Measurements from ENCODE around the gene RPL37A.

The RPL37A gene

DNA sequence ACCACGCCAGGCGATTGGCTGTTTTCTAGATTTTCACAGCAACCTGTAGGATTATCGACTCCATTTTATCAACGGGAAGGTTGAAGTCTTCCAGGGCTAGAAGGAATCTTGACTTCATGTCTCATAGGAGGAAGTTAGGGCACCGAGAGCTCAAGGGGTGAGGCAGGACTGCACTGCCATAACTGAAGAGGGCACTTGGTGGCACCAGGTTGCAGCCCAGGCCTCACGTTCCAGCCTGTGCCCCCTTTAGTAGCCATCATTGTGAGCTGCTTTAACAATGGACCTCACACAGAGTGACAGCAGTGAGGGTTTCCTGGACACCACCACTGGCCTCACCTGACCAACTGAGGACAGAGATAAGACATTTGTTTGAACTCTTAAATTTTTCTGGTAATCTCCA, 22.9 kb upstream of the RPL37A start:
- CTCF ChIA-PET = interaction anchor here (0.6 kb wide), 1 partner anchor 652 kb away, joined by 3 read pairs; no protein-coding TSS in a partner anchor
- POLR2A ChIA-PET = no interaction called here
- DNase-seq (ENCODE audit: extremely low spot score) = no peak
- TF ChIP-seq SP1 (IDR thresholded peaks at IDR 0.05) (no peak), CTBP1 (IDR thresholded peaks at IDR 0.05; ENCODE audit: borderline replicate concordance) (no peak), FOXK2 (IDR thresholded peaks at IDR 0.05) (no peak), LEF1 (IDR thresholded peaks at IDR 0.05; ENCODE audit: borderline replicate concordance) (no peak), ZNF384 (IDR thresholded peaks at IDR 0.05) (no peak), HDGF (IDR thresholded peaks at IDR 0.05; ENCODE audit: borderline replicate concordance) (no peak), ARNT (IDR thresholded peaks at IDR 0.05) (no peak), NFRKB (IDR thresholded peaks at IDR 0.05) (no peak), TARDBP (IDR thresholded peaks at IDR 0.05) (no peak), BHLHE40 (IDR thresholded peaks at IDR 0.05; ENCODE audit: borderline replicate concordance) (no peak), FOXA1 (IDR thresholded peaks at IDR 0.05) (no peak), L3MBTL2 (conservative IDR thresholded peaks at IDR 0.05) (no peak), PKNOX1 (IDR thresholded peaks at IDR 0.05) (no peak), ELF4 (IDR thresholded peaks at IDR 0.05) (no peak), SUZ12 (IDR thresholded peaks at IDR 0.05) (no peak), FOXM1 (IDR thresholded peaks at IDR 0.05; ENCODE audit: borderline replicate concordance) (no peak)

- TF ChIP-seq FOXM1 (IDR thresholded peaks at IDR 0.05; ENCODE audit: borderline replicate concordance) = no peak
- TF ChIP-seq FOXK2 (IDR thresholded peaks at IDR 0.05) = no peak
- TF ChIP-seq SP1 (IDR thresholded peaks at IDR 0.05) = no peak
- TF ChIP-seq TARDBP (IDR thresholded peaks at IDR 0.05) = no peak
- TF ChIP-seq LEF1 (IDR thresholded peaks at IDR 0.05; ENCODE audit: borderline replicate concordance) = no peak
- TF ChIP-seq L3MBTL2 (conservative IDR thresholded peaks at IDR 0.05) = no peak
- no peak for TF ChIP-seq SUZ12 (IDR thresholded peaks at IDR 0.05)
- no peak for TF ChIP-seq HDGF (IDR thresholded peaks at IDR 0.05; ENCODE audit: borderline replicate concordance)
- no peak for TF ChIP-seq BHLHE40 (IDR thresholded peaks at IDR 0.05; ENCODE audit: borderline replicate concordance)
- TF ChIP-seq ELF4 (IDR thresholded peaks at IDR 0.05) = no peak
- TF ChIP-seq NFRKB (IDR thresholded peaks at IDR 0.05) = no peak
- no peak for TF ChIP-seq CTBP1 (IDR thresholded peaks at IDR 0.05; ENCODE audit: borderline replicate concordance)
- TF ChIP-seq ZNF384 (IDR thresholded peaks at IDR 0.05) = no peak
- no peak for TF ChIP-seq ARNT (IDR thresholded peaks at IDR 0.05)
- TF ChIP-seq FOXA1 (IDR thresholded peaks at IDR 0.05) = no peak
- TF ChIP-seq PKNOX1 (IDR thresholded peaks at IDR 0.05) = no peak
- CTCF ChIA-PET = interaction anchor here (0.6 kb wide), 1 partner anchor 399 kb away, joined by 6 read pairs; no protein-coding TSS in a partner anchor
- POLR2A ChIA-PET = interaction anchor here (1.9 kb wide), 1 partner anchor 21 kb away, joined by 6 read pairs; the partner anchor contains the start of gene RPL37A
- DNase-seq (ENCODE audit: extremely low spot score) = no peak
Observed at GRCh38 chr2:216477283-216478035, 21.2 kb upstream of the RPL37A start.

- no peak for DNase-seq (ENCODE audit: extremely low spot score)
- CTCF ChIA-PET = interaction anchor here (0.6 kb wide), 1 partner anchor 399 kb away, joined by 6 read pairs; no protein-coding TSS in a partner anchor
- POLR2A ChIA-PET = interaction anchor here (1.3 to 1.9 kb wide), 2 partner anchors 20 to 21 kb away, joined by 4 to 6 read pairs; partner anchors contain the start of gene RPL37A
- TF ChIP-seq ARNT (IDR thresholded peaks at IDR 0.05) (no peak), FOXM1 (IDR thresholded peaks at IDR 0.05; ENCODE audit: borderline replicate concordance) (no peak), LEF1 (IDR thresholded peaks at IDR 0.05; ENCODE audit: borderline replicate concordance) (no peak), NFRKB (IDR thresholded peaks at IDR 0.05) (no peak), BHLHE40 (IDR thresholded peaks at IDR 0.05; ENCODE audit: borderline replicate concordance) (no peak), FOXK2 (IDR thresholded peaks at IDR 0.05) (no peak), L3MBTL2 (conservative IDR thresholded peaks at IDR 0.05) (no peak), HDGF (IDR thresholded peaks at IDR 0.05; ENCODE audit: borderline replicate concordance) (no peak), TARDBP (IDR thresholded peaks at IDR 0.05) (no peak)
Observed at GRCh38 chr2:216478151-216478550, 20.5 kb upstream of the RPL37A start.

- no peak for DNase-seq (ENCODE audit: extremely low spot score)
- CTCF ChIA-PET = no interaction called here
- no peak for TF ChIP-seq SP1 (IDR thresholded peaks at IDR 0.05)
- no peak for TF ChIP-seq HDGF (IDR thresholded peaks at IDR 0.05; ENCODE audit: borderline replicate concordance)
- no peak for TF ChIP-seq CTBP1 (IDR thresholded peaks at IDR 0.05; ENCODE audit: borderline replicate concordance)
- no peak for TF ChIP-seq L3MBTL2 (conservative IDR thresholded peaks at IDR 0.05)
- no peak for TF ChIP-seq FOXA1 (IDR thresholded peaks at IDR 0.05)
- no peak for TF ChIP-seq BHLHE40 (IDR thresholded peaks at IDR 0.05; ENCODE audit: borderline replicate concordance)
- no peak for TF ChIP-seq ELF4 (IDR thresholded peaks at IDR 0.05)
- TF ChIP-seq ZNF384 (IDR thresholded peaks at IDR 0.05) = no peak
- no peak for TF ChIP-seq TARDBP (IDR thresholded peaks at IDR 0.05)
- POLR2A ChIA-PET = interaction anchor here (1.3 kb wide), 1 partner anchor 20 kb away, joined by 4 read pairs; the partner anchor contains the start of gene RPL37A
Observed at GRCh38 chr2:216478791-216479190, 19.9 kb upstream of the RPL37A start.

GRCh38 chr2:216480221-216480620, 18.4 kb upstream of the RPL37A start:
- POLR2A ChIA-PET = no interaction called here
- TF ChIP-seq LEF1 (IDR thresholded peaks at IDR 0.05; ENCODE audit: borderline replicate concordance) = no peak
- TF ChIP-seq HDGF (IDR thresholded peaks at IDR 0.05; ENCODE audit: borderline replicate concordance) = no peak
- no peak for TF ChIP-seq ARNT (IDR thresholded peaks at IDR 0.05)
- no peak for TF ChIP-seq ZNF384 (IDR thresholded peaks at IDR 0.05)
- no peak for TF ChIP-seq L3MBTL2 (conservative IDR thresholded peaks at IDR 0.05)
- TF ChIP-seq FOXK2 (IDR thresholded peaks at IDR 0.05) = no peak
- no peak for TF ChIP-seq CTBP1 (IDR thresholded peaks at IDR 0.05; ENCODE audit: borderline replicate concordance)
- no peak for DNase-seq (ENCODE audit: extremely low spot score)
- CTCF ChIA-PET = no interaction called here

DNA sequence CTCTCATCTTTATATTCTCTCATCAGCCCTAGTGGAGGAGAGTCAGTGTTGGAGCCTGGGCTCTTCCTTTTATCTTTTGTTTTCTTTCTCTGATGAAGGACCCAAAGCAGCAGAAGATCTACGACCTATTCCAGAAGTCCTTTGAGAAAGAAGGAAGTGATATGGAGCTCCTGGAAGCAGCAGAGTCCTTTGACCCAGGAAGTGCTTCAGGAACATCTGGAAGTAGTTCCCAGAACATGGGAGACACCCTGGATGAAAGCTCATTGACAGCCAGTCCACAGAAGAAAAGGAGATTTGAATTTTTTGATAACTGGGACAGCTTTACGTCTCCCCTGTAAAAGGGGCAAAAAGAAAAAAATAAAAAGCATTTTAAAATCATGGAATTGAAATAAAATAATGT, 16.0 kb upstream of the RPL37A start:
- DNase-seq (ENCODE audit: extremely low spot score) = no peak

More for the DNA sequence above, 16.0 kb upstream of the RPL37A start:
- ChIA-PET POLR2A (interaction anchor here (1.7 kb wide), 1 partner anchor 16 kb away, joined by 9 read pairs; the partner anchor contains the start of gene RPL37A), CTCF (no interaction called here)
- TF ChIP-seq FOXM1 (IDR thresholded peaks at IDR 0.05; ENCODE audit: borderline replicate concordance) (no peak), SUZ12 (IDR thresholded peaks at IDR 0.05) (no peak), LEF1 (IDR thresholded peaks at IDR 0.05; ENCODE audit: borderline replicate concordance) (no peak), ZNF384 (IDR thresholded peaks at IDR 0.05) (no peak), NFRKB (IDR thresholded peaks at IDR 0.05) (no peak), L3MBTL2 (conservative IDR thresholded peaks at IDR 0.05) (no peak), PKNOX1 (IDR thresholded peaks at IDR 0.05) (no peak)

Measured in HEK293T (cell line).